Activated CD8-positive, alpha-beta memory T cell treated with anti-CD3 and anti-CD28 coated beads, Interleukin-2, amount 50 U/mL, for 48 hours (primary cell): ENCODE data around the gene PARL.
"Not testable (repeated sequence)": the region's sequence is repeated elsewhere in the genome, so short reads cannot be mapped to it uniquely, and the experiment has no call there.

Experiments
- DNase-seq: peaks from one replicate; pipeline ENCODE4 v3.0.0-alpha.2; 2020

The PARL gene

GRCh38 chr3:183898028-183898431 lies 13.3 kb upstream of the PARL start:
- no peak for DNase-seq

- DNase-seq, result no peak
These were observed 12.9 kb upstream of the PARL start for GRCh38 chr3:183897606-183898005.

GRCh38 chr3:183896610-183897009 lies 11.9 kb upstream of the PARL start:
- DNase-seq, result no peak

- no peak for DNase-seq
These were observed 11.5 kb upstream of the PARL start for GRCh38 chr3:183896184-183896583.

GRCh38 chr3:183895774-183896173 lies 11.1 kb upstream of the PARL start:
- DNase-seq, result no peak

GRCh38 chr3:183895296-183895695 lies 10.6 kb upstream of the PARL start:
- DNase-seq, result no peak

- DNase-seq, result no peak
These were observed 8.0 kb upstream of the PARL start for GRCh38 chr3:183892610-183893214.

- no peak for DNase-seq
These were observed 1.1 kb upstream of the PARL start for GRCh38 chr3:183885766-183886165.

- no peak for DNase-seq
These were observed 618 bp downstream of the PARL start for GRCh38 chr3:183884097-183884426.

GRCh38 chr3:183883291-183884096 lies 1.2 kb downstream of the PARL start:
- DNase-seq, result no peak

GRCh38 chr3:183880121-183880520 lies 4.6 kb downstream of the PARL start:
- DNase-seq, result no peak

- DNase-seq, result no peak
These were observed 5.4 kb downstream of the PARL start for GRCh38 chr3:183879243-183879642.

GRCh38 chr3:183878071-183878470 lies 6.6 kb downstream of the PARL start:
- DNase-seq, result no peak

- DNase-seq, result not testable (repeated sequence)
These were observed 7.5 kb downstream of the PARL start for GRCh38 chr3:183877227-183877626.

- no peak for DNase-seq
These were observed 9.3 kb downstream of the PARL start for GRCh38 chr3:183875411-183875810.

- DNase-seq, result no peak
These were observed 10.8 kb downstream of the PARL start for GRCh38 chr3:183873914-183874313.

GRCh38 chr3:183871541-183871940 lies 13.1 kb downstream of the PARL start:
- no peak for DNase-seq

- no peak for DNase-seq
These were observed 14.1 kb downstream of the PARL start for GRCh38 chr3:183870563-183870962.

- no peak for DNase-seq
These were observed 15.9 kb downstream of the PARL start for GRCh38 chr3:183868796-183869195.

- DNase-seq, result no peak
These were observed 22.1 kb downstream of the PARL start for GRCh38 chr3:183862610-183863009.

- DNase-seq, result no peak
These were observed 26.8 kb downstream of the PARL start for GRCh38 chr3:183857863-183858262.

GRCh38 chr3:183854318-183855035 lies 30.2 kb downstream of the PARL start:
- no peak for DNase-seq

GRCh38 chr3:183845608-183846288 lies 38.9 kb downstream of the PARL start:
- no peak for DNase-seq

GRCh38 chr3:183845090-183845489 lies 39.6 kb downstream of the PARL start:
- no peak for DNase-seq
